Endometrial microvascular endothelial cells (primary cell): ENCODE results near the gene NELFE. TPM values are rescaled to one million over a fixed set of nuclear protein-coding genes. Genes with fewer than 3 reads are reported as not detected.
"Not testable (repeated sequence)": the region's sequence is repeated elsewhere in the genome, so short reads cannot be mapped to it uniquely, and the experiment has no call there.

Source experiments
- in situ Hi-C: cut with HindIII; loops from 2 replicates; pipeline ENCODE4 v1.10.0; 2017; ENCODE audit warnings: low sequenced_read_pairs, low pct_unique_long_range_greater_than_20kb; ENCODE audit errors: inconsistent ontology term
- total RNA-seq: library from RNA; depleted of rRNA; stranded (reverse); fragments of >200 nt; gene quantifications from one replicate; pipeline ENCODE4 v1.2.3, GENCODE V29; 2015; ENCODE audit errors: inconsistent ontology term

The NELFE gene
- total RNA-seq, 1 donor from 2014 or later = 141 TPM

GRCh38 chr6:31977816-31978431 lies 19.2 kb upstream of the NELFE start:
- in situ Hi-C loops = no loop called here

- in situ Hi-C loops = not testable (repeated sequence)
These were observed 17.3 kb upstream of the NELFE start for GRCh38 chr6:31976065-31976464.

- in situ Hi-C loops = no loop called here
These were observed 14.1 kb upstream of the NELFE start for GRCh38 chr6:31972709-31973350.

GRCh38 chr6:31971993-31972708 lies 13.4 kb upstream of the NELFE start, which contains the start of gene DXO:
Gene DXO, minus strand, starts transcription at chr6:31972138. Its CDS starts 463 bp downstream, at chr6:31971675.
- in situ Hi-C loops = no loop called here

- in situ Hi-C loops = no loop called here
These were observed 12.7 kb upstream of the NELFE start for GRCh38 chr6:31971279-31971992.

GRCh38 chr6:31970604-31971271 lies 12.0 kb upstream of the NELFE start:
- in situ Hi-C loops = no loop called here

GRCh38 chr6:31969712-31970603 lies 11.2 kb upstream of the NELFE start:
- in situ Hi-C loops = no loop called here

GRCh38 chr6:31968791-31969711 lies 10.3 kb upstream of the NELFE start:
- in situ Hi-C loops = no loop called here

- in situ Hi-C loops = no loop called here
These were observed 9.6 kb upstream of the NELFE start for GRCh38 chr6:31968326-31968725.

- in situ Hi-C loops = no loop called here
These were observed 9.2 kb upstream of the NELFE start for GRCh38 chr6:31967926-31968320.

GRCh38 chr6:31966997-31967925 lies 8.5 kb upstream of the NELFE start:
- in situ Hi-C loops = no loop called here

- in situ Hi-C loops = no loop called here
These were observed 7.7 kb upstream of the NELFE start for GRCh38 chr6:31966506-31966905.

GRCh38 chr6:31965700-31966099 lies 6.9 kb upstream of the NELFE start:
- in situ Hi-C loops = no loop called here

GRCh38 chr6:31963921-31964320 lies 5.2 kb upstream of the NELFE start:
- in situ Hi-C loops = no loop called here

GRCh38 chr6:31961616-31962015 lies 2.8 kb upstream of the NELFE start:
- in situ Hi-C loops = no loop called here

GRCh38 chr6:31958412-31958740 lies 395 bp downstream of the NELFE start:
- in situ Hi-C loops = no loop called here
